GM19351 (cell line): ENCODE data around the gene ORMDL3.
"Not testable (repeated sequence)": the region's sequence is repeated elsewhere in the genome, so short reads cannot be mapped to it uniquely, and the experiment has no call there.

Experiments
- ATAC-seq: cut with Tn5 transposase; IDR thresholded peaks from one replicate; pipeline ENCODE4 v1.9.1; 2021; ENCODE audit warnings: mild to moderate bottlenecking, moderate library complexity; ENCODE audit not compliant: unreplicated experiment

Gene ORMDL3

DNA sequence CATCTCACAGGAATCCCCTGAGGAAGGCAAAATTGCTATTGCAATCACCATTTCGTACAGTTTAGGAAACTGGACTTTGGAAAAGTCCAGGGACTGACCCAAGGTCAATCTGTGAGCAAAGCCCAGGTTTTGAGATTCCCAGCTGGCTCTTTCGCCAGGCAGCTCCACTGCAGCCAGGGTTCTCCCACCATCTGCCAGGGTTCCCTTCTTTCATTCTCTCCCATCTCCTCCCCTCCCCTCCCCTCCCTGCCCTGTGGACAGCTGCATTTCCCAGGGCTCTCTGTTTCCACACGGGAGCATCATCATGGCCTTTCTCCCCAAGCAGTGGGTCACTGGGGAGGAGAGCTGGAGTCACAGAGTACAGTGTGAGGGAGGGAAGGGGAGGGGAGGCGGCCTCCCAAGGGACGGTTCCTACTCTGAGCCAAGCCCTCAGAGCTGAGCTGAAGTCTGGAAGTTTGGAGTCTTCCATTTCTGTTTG, 23.5 kb upstream of the ORMDL3 start:
- ATAC-seq = no peak

DNA sequence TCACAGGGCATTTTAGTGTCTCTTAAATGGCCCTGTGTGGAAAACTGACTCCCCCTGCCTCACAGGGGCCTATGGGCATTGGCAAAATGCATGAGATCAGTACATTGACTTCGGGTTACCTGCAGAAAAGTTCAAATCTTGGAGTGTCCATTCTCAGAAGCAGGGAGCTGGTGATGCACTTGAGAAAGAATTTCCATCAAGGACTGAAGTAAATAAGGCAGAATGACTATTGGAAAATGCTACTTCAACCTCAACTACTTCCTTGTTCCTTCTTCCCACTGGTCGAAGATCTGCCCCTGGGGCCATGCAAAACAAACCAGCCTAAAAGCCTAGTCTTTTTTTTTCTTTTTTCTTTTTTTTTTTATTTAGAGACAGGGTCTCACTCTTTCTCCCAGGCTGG, 21.6 kb upstream of the ORMDL3 start:
- ATAC-seq = no peak

DNA sequence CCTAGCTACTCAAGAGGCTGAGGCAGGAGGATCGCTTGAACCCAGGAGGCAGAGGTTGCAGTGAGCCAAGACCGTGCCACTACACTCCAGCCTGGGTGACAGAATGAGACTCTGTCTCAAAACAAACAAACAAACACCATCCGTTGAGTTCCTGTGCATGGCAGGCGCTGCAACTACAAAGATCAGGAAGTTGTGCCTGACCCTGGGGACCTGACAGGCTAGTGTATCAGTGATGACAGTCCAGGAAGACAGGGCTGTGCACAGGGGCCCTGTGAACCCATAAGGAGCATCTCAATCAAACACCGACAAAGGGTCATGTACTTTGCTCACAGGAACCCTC, 21.1 kb upstream of the ORMDL3 start:
- ATAC-seq = not testable (repeated sequence)

DNA sequence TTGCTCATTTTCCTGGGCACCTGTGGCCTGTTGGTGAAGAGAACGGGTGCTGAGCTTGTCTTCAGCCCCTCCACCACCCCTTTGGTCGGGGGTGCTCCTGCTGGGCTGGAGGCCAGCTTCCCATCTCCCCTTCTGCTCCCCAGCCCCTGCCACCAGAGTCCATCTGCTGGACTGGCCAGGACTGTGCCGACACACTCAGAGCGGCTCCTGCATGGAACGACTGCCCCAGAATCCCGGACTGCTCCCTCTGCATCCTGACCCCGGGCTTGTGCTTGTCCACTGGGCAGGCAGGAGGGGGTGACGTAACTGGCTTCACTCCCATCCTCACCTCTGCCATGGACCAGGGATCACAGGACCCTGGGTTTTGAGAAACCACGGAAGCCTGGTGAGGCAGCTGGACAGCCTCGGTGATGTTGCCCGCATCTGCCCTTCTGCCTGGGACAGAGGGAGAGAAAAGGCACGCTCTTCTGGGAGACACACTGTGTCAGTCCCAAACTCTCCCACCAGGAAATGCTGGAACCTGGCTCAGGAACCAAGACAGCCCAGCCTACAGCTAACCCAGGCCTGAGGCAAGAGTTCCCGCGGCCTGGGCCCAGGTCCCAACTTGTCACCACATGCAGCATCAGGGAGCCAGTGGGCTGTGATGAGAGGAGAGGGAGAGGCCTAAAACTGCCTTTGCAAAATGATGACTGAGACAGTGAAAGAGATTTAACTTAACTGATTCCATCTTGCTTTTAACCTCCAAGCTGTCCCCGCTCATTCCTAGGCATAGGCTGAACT, 19.3 kb upstream of the ORMDL3 start:
- ATAC-seq = no peak

DNA sequence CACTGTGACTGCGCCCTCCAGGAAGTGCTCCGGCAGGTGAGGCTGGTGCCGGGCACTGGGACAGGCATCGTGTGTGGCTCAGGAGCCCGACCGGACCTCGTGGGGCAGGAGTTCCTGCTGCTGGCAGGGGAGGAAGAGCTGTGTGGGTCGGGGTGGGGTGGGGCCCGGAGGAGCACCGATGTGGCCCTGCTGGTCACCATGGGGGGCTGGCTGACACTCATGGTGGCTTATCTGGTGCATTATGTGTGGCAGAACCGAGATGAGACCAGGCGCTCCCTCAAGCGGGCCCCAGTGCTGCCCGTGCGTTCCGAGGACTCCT, 17.0 kb upstream of the ORMDL3 start:
- ATAC-seq = no peak

DNA sequence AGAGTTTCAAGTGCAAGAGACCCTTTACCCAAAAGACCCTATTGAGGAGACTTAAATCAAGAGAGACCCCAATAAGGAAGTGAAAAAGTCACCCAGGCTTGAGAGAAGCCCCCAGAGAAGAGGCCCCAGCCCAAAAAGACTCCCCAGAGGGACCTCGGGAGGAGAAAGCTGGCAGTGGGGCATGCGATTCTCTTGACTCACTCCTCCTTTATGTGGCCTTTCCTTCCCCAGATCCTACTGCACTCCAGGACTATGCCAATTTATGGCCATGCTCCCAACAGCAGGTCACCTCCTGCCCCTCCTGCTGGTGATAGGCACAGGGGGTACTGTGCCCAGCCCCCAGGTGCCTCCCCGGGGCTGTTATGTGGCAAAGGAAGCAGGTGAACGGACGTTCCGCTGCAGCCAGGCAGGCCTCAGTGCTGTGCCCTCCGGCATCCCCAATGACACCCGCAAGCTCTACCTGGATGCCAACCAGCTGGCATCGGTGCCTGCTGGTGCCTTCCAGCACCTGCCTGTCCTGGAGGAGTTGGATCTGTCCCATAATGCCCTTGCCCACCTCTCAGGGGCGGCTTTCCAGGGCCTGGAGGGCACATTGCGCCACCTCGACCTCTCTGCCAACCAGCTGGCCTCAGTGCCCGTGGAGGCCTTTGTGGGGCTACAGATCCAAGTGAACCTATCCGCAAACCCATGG, 16.4 kb upstream of the ORMDL3 start:
- ATAC-seq = no peak

DNA sequence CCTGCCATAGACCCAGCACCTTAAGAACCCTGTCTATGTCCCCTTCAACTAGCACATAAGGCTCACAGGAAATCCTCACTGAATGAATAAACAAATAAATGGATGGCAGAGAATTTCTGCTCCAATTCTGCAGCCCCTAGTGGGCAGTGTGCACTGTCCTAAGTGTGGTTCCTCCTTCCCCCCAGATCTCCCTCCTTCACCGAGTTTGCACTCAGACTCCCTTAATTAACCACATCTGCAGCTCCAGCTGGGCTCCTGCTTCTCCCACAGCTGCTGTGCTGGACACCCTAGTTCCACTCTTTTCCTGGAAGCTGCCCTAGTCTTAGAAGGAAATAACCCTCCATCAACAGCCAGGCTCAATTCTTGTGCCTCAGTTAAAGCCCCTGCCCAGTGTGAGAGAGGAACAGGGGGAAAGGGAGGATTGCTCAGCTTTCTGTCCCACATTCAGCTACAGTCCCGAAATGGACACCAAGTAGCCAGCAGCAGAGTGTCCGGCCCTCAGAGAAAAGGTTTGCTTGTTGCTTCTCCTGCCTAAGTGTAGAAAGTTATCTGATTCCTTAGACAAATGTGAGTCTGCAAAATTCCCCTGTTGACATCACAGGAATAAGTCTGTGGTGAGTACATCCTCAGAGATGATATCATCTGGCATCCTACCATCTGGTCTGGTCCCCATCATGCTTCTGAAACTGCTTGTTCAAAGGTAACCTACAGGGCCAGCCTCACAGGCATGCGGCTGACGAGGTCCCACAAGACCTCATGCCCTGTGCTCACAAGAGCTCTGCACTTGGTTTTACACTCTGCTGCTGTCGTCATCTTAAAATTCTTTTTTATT, 12.4 kb upstream of the ORMDL3 start:
- no peak for ATAC-seq

DNA sequence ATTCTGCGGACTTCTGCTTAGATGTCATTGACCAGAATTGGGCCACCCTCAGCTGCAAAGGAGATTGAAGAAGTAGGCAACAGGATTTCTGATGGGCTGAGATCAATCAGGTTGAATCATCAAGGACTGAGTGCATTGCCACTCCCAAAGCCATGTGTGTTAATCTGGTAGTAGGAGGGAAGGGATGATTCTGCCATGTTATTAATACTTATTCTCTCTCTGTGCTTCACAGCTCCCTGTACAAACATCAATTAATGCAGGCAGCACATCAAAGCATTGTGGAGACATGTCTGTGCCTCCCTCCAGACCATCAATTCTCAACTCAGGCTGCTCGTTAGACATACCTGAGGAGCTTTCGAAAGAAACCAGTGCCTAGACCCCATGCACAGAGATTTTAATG, 11.7 kb upstream of the ORMDL3 start:
- ATAC-seq = no peak

DNA sequence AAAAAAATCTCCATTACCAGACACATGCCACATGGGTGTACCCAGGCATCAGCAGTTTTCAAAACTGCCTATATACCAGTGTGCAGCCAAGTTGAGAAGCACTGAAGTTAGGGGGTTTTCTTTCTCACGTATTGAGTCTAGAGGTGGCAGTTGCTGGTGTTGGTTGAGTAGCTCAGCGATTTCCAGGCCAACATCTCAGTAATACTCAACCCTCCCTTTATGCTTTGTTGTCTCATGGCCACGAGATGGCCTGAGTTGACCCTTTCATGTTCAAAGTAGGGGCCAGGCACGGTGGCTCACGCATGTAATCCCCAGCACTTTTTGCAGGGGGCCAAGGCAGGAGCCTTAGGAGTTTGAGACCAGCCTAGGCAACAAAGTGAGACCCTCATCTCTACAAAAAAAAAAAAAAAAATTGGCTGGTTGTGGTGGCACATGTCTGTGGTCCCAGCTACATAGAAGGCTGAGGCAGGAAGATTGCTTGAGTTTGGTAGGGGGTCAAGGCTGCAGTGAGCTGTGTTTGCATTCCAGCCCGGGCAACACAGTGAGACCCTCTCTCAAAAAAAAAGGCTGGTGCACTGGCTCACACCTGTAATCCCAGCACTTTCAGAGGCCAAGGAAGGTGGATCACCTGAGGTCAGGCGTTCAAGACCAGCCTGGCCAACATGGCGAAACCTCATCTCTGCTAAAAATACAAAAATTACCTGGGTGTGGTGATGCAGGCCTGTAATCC, 10.9 kb upstream of the ORMDL3 start:
- ATAC-seq = no peak

DNA sequence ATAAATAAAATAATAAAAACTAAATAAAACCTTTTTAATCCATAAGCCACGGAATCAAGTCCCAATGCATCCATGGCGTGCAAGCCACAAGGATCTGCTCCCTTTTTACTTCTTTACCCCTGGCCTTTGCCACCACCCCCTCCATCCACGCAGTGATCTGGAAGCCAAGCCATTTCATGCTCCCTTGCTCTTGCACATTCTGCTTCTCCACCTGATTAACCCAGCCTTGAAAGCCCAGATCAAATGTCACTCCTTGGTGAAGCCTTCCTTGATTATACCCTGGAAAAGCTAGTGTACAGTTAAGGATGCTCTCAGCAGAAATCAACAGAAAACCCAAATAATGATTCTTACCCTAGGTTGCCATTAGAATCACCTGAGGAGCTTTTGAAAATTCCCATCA, 10.0 kb upstream of the ORMDL3 start:
- no peak for ATAC-seq

DNA sequence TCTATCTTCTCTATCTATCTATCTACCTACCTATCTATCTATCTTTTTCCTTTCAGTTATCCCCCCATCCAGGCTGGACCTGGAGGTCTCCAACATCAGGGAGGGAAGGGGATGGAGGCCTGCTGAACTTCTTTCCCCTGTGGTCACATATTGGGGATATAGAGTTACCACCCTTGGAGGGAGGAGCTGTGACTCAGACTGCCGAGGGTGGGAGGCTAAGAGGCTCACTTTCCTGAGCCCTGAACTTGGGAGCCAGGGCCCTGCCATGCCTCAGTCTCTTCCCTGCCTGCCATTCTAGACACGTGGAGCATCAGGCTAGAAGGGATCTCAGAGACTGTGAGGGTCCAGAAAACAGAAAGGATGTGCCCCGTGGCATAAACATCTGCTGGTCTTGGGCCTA, 8.5 kb upstream of the ORMDL3 start:
- no peak for ATAC-seq

DNA sequence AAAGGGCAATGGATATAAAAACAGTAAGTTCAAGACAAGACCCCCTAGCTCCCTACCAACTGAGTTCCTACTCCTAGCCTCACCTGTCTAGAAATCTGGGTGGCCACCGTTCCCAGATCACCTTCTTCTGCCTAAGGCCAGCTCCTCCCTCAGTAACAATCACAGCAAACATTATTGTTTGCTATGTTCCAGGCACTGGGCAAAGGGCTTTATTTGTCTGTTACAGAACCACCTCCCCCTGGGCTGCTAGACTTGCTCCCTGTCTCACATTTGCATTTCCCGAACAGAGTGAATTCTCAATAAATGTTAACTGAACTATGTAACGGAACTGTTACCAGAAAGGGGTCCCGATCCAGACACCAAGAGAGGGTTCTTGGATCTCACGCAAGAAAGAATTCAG, 6.9 kb upstream of the ORMDL3 start:
- ATAC-seq = no peak

DNA sequence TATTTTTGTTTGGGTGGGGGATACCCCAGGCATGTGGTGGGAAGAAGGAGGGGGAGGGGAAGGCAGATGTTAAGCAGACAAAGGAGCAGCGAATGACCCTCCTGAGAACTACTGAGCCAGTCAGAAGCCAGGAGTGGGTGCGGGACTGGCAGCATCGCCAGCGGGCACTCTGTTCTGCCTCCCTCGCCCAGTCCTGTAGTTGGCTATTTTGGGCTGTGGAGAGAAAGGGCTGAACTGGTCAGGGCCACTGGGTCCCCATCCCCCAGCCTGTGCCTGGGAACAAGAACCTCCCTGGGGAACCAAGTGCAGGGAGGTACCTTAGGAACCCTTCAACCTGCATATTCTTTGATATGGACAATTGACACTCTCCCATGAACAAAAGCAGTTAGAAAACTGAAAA, 6.5 kb upstream of the ORMDL3 start:
- ATAC-seq = no peak

DNA sequence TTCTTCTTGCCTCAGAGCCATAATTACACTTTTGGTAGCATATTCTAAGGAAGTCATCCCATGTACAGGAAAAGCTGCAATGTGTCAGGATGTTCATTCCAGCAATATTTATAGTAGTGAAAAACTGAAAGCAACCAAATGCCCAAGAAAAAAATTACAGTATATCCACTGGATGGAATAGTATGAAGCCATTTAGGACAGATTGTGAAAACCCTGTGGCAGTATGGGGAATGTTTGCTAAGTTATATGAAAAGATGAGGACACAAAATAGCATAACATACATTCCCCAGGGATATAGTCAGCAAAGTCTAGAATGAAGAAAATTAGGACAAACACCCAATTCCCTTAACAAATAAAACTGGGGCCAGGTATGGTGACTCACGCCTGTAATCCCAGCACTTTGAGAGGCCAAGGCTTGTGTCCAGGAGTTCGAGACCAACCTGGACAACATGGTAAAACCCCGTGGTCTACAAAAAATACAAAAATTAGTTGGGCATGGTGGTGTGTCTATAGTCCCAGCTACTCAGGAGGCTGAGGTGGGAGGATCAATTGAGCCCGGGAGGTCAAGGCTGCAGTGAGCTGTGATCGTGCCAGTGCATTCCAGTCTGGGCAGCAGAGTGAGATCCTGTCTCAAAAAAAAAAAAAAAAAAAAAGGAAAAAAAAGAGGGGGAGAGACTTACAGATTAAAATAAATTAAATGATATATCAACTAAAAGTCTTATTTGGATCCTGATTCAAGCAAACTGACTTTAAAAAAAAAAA, 2.4 kb upstream of the ORMDL3 start:
- ATAC-seq = no peak

DNA sequence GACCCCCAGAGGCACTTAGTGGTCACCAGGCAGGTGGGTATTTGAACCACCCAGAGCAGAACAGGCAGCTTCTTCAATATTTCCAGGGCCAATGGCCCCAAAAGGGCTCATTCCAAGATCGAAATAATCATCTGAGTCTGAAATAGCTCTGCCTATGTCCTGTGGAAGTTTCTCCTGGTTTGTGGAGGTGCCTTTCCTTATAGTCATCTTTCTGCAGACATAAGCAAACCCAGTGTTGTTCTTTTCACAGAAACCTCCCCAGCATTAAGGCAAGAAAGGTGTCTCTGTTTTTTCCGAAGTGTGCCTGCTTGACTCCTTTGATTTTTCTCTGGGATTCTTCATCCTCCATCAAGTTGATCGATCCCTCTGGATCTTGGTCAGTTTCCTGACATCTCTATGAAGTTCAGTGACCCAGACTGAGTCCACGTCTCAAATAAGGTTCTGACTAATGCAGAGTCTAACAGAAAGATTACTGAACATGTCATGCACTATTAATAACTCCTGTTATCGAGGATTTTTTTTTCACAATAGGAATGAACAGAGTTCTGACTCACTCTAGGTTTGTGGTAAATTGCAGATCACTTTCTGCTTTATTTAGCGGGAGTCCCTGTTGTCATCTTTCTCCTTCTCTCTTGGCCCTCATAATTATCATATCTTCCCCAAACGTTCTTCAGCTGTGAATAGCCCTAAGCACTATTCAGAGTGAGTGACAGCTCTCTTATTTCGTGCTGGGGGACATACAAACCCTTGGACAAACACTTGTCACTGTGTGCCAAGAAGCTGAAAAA, 1.7 kb upstream of the ORMDL3 start:
- peak; percentile 33 for ATAC-seq

DNA sequence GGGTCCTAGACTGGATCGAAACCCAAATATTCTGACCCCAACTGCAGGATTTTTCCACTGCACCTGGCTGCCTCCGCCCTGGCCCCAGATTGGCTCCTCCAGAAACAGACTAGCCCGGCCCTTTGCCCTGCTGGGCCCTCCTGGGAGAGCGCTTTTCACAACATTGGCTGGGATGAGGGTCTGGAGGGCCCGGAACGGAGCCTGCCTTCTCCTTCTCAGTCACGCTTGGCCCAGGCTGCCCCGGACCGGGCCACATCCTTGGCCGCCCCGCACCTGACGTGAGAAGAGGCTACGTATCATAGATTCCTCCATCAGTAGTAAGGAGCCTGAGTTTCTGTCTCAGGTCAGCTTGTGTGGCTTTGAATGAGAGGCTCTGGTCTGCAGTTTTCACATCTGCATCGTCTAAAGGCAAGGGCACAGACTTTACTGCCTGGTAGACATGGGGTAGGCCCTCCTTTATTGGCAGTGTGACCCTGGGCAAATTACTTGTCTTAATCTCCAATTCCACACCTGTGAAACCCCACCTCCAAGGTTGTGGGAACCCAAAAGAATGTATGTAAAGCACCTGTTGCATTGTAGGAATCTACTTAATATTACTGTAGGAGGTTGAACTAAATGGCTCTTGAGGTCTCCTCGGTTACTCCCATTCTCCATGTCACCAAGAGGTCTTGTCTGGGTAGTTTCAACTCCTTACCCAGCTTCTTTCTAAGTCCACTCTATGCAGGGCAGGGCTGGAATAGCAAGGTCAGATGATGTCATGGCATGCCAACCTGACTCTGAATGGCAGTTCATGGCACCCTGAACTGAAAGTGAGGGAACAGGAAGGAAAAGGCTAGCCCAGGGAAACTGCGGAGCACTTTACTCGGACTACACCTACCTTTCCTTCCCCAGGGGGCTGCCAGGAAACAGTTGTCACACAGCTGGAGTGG, 792 bp upstream of the ORMDL3 start:
- ATAC-seq = peak; percentile 6

DNA sequence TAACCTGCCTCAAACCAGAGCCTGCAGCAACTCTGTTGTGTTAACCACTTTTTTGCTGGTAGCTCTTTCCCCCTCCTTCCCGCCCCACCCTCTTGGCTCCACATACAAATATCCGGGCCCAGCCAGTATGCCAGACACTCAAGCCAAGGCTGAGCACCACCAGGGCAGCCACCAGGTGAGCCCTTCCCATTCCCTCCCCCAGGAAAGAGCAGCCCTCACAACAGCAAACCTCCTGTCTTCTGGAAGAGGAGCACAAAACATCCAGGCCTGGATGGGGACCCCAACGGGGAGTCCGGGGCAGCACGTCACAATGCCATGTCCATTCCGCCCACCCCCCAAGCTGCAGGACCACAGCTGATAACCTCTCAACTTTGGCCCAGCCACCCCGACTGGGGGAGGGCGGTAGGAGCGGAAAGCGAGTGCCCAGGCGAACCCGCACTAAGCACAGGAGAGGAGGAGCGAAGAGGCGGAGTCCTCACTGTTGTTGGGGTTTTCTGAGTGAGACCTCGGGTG, 757 bp downstream of the ORMDL3 start:
- no peak for ATAC-seq

DNA sequence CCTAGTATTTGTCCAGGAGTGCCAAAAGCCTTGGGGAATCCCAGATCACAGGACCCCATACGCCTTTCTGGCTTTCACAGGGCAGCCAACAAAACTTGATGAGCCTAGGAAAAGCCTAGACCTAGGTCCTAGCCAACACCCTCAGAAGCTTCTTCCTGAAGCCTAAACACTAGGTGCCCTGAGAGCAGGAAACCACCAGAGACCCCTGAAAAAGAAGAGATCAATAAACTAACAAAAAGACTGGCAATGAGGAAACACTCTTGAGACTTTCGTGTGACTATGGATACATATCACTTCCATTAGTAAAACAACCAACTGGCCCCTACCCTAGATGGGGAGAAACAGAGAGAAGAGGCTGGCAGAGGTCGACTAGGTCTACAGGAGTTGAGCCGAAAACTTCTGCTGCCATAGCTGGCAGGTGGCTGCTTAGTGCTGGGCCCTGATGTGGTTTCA, 1.2 kb downstream of the ORMDL3 start:
- no peak for ATAC-seq
